ENCODE results near the gene SESN3.
"Not testable (repeated sequence)": the region's sequence is repeated elsewhere in the genome, so short reads cannot be mapped to it uniquely, and the experiment has no call there.

The SESN3 gene

DNA sequence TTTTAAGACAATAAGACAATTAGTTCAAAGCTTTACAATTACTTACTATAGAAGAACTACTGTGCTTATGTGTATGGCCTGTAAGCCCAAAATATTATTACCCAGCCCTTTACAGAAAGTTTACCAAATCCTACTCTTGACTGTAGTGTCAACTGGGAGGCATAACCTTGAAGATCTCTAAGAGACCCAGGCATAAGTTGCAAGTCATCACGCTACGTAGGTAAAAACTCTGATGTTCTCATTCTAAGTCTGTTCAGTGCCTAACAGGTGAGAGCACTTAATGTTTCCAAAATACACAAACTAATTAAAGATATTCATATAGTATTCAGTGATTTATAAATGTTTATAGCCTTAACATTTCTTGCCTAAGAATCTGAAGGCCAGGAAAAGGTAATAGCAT, 12.9 kb downstream of the SESN3 start:
- no peak for DNase-seq (ENCODE audit: low read depth)

DNA sequence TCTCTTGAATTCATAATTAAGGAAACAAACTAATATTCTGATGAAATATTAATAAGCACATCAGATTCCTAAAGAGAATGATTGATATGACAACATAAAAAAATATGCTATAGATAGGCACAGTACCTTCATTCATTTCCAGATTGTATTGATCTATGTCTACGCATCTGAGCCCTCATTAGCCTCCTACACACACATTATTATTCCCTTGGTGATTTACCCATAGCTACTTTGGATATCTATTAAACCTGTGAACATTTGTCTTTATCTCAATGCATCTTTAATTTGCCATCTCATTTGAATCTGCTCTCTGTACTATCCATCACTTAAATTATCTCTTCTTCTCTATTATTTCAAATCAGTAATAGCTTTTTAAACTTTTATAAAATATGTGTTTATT, 18.4 kb downstream of the SESN3 start:
- no peak for DNase-seq (ENCODE audit: low read depth)

DNA sequence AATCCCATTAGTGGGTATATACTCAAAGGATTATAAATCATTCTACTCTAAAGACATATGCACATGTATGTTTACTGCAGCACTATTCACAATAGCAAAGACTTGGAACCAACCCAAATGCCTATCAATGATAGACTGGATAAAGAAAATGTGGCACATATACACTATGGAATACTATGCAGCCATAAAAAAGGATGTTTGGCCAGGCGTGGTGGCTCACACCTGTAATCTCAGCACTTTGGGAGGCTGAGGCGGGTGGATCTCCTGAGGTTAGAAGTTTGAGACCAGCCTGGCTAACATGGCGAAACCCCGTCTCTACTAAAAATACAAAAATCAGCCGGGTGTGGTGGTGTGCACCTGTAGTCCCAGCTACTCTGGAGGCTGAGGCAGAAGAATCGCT, 21.5 kb downstream of the SESN3 start:
- DNase-seq (ENCODE audit: low read depth) = not testable (repeated sequence)

DNA sequence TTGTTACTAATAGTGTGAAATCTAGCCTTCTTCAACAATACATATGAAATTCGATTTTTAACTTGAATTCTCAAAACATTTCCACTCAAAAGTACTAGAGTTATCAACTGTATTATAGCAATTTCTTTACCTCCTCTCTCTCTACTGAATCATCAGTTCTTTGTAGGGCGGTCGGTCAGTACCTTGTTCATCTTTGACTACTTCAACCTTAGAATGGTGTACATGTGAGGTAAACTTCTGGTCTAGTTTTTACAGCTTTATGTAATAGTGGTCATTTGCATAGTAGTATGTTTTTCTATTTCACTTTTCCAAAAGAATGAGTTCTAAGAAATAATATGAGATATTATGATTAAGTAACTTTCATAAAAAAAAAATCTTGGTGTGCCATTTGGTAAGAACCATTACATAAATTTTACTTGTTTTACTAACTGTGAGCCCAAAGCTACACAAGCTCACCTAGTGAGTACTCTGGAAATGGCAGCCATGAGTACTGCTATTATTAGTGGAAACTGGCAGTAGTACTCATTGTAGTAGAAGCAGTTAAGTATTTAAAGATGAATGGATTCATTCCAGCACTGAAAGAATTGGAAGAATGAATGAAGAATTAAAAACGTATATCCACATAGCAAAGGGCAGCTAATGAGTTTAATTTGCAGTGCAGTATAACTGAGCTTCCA, 30.1 kb downstream of the SESN3 start:
- DNase-seq (ENCODE audit: low read depth) = no peak

DNA sequence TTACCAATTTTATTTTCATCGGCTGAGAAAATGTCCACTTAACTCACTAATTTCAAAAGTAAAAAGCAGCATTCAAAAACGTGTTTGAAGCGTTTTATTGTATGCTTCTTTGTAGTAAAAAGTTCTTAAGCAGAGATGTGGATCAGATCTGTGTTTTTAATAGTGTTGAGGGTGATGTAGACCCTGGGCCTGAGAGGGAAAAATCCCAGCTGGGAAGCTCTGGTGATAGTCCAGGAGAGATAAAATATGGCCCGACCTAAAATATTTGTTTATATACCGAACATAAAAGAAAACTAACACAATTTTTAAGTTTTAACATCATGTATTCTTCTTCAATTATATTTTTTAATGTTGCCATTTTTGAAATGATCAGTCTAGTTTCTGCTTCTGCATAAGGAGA, 35.2 kb downstream of the SESN3 start:
- no peak for DNase-seq (ENCODE audit: low read depth)

DNA sequence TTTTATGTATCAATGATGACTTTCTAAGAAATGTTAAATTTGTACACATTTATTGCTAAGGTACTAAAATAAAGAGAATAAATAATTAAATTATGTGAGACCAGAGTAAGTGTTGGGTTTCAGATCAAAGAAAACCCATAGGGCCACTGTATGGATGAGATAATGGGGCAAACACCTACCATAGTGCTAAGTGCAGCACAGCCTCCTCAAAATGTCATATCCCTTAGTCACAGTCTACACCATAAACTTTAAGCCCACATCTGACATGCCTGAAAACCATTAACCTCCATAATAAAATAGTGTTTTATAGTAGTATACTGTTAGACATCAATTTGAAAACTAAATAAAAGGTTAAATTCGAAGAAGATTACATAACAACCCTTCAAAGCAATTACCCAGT, 37.5 kb downstream of the SESN3 start:
- DNase-seq (ENCODE audit: low read depth) = no peak

DNA sequence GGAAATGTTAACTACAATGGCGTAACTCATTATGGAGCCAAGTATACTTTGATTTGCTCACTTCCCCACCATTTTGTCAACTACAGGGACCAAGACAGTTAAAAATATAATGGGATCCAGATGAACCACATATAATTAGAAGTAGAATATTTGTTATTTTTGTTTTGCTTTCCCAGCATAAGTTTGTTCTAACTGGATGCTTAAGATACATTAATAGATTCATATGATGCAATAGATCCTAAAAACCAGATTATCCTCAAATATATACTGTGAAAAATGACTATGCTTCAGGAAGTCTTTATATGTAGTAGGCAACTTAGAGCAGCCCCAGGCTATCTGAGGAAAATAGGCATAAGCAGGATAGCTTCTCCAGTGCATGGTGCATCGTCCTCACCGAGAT, 38.3 kb downstream of the SESN3 start:
- DNase-seq (ENCODE audit: low read depth) = no peak

DNA sequence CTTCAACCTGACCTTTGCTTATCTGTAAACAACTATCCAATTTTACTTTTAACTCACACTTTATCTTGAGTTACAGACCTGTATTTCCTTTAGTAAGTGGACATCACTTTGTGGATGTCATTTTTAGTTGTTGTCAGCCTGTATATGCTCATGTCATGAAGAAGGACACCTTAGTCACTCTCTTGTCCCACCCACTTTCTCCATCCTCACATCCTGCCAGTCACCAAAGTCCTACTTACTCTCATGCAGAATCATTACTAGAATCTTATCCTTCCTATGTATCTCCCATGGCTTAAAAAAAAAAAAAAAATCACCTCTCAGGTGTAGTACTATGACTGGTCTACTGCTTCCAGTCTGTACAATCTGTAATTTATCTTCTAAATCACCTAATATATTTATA, 43.3 kb downstream of the SESN3 start:
- DNase-seq (ENCODE audit: low read depth) = no peak

DNA sequence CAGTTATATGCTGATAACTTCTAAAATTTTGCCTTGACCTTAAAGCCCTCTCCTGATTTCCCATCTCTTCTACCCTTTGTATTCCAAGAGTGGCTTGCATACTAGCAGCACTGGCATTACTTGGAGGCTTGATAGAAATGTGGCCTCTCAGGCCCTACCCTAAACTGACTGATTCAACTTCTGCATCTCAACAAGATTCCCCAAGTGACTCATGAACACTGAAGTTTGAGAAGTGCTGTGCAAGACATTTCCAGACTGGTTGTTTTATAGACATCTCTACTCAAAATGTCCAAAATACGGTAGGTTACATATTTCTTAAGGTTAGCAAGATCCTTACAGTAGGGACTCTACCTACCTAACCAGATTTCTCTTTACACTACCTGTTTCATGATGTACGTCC, 48.6 kb downstream of the SESN3 start:
- no peak for DNase-seq (ENCODE audit: low read depth)

DNA sequence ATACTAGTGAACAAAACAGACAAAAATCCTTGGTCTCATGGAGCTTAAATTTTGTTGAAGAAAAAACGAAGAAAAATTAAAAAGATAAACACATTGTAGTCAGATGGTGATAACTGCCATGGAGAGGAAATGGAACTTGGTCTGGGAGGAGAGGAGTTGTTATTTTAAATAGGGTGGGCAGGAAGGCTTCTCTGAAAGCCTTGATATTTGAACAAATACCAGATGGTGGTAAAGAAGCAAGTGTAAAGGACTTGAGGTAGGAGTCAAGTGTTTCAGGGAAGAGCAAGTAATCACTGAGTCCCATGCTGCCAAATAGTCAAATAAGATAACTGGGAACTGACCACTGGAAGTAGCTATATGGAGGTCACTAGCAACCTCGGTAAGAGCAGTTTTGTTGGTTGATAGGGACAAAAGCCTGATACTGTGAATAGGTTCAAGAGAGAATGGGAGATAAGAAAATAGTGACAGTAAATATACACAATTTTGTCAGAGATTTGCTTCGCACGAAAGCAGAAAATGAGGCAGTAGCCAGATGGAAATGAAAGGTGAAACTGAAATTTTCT, 55.1 kb downstream of the SESN3 start:
- DNase-seq (ENCODE audit: low read depth) = no peak

DNA sequence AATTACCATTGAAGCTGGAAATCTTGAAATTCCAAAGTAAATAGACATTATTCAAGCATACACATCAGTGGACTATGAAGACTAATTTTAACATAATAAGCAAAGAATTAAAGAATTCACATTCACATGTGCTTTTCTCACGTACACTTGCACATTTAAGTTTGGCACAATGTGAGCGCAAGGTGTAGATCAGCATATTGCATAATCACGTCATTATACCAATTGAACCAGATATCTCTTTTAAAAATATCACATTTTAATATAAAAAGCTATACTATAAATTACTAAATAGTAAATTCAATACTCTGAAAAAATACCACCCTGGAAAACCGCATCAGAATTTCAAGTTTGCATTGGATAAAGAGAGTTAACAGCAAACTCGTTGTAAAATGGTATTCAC, 60.7 kb downstream of the SESN3 start:
- no peak for DNase-seq (ENCODE audit: low read depth)

DNA sequence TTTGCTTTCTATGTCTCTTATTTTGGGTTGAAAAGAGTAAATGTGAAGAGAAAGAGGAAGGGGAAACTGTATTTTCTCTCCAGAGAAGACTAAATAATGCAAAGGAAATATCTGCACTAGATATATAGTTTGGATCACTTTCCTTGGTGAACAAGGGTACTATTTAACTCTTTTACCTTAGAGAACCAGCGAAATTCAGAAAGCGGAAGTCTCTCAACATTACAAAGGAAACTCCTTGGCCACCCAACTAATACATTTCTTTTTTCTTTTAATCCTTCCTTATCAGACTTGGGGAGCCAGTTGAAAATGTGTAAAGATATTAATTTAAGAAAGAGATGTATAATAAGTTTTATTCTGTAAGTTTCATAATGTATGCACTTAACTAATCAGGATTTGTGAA, 64.2 kb downstream of the SESN3 start:
- no peak for DNase-seq (ENCODE audit: low read depth)

DNA sequence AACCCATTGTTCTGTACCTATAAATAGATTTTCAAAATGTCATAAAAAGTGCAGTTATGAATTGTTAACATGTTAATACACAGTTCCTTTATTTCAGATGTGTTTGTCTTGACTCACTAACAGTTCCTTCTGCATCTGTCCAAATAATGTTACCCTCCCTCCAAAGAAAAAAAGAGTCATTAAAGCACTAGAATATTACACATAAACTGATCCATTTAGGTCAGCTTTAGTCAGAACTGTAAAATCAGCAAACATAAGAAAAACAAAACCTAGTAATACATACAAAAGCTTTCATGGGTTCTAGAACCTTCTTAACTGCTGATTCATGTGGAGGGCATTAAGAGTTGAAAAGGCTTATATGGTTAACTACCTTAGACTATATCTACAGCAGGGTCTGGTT, 65.4 kb downstream of the SESN3 start:
- DNase-seq (ENCODE audit: low read depth) = no peak

DNA sequence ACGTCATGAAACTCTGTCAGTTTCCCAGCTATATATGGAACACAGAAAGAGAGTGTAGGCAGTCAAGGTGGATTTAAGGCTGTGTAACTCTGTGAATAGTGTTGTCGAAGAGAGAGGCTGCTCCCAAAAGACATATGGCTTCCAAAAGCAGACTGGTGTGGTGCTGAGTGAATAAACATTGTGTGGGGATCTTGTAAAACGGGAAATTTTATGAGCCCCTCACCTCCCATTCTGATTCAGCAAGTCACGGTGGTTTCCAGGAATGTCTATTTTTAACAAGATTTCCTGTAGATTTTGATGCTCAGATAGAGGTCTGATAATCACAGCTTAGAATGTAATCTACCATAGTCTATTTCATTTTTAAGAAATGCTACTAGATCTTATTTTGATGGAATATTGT, 67.9 kb downstream of the SESN3 start:
- DNase-seq (ENCODE audit: low read depth) = no peak

DNA sequence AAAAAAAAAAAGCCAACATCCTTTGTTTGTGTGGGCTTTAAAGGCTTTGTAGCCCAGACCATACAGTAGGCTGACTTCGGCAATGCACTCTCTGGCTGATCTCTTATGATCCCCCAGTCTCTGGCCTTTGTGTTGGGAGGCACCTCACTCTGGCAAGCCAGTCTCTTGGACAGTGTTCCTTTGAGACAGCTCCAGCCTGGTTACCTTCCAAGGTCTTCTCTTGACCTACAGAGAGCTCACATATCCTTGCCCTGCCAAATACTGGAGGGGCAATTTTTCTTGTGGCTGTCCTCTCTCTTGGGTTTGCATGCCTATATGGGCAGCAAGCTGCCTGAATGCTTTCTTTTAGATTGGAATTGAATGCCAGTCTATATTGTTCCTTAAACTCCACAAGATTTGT, 69.8 kb downstream of the SESN3 start:
- DNase-seq (ENCODE audit: low read depth) = no peak

DNA sequence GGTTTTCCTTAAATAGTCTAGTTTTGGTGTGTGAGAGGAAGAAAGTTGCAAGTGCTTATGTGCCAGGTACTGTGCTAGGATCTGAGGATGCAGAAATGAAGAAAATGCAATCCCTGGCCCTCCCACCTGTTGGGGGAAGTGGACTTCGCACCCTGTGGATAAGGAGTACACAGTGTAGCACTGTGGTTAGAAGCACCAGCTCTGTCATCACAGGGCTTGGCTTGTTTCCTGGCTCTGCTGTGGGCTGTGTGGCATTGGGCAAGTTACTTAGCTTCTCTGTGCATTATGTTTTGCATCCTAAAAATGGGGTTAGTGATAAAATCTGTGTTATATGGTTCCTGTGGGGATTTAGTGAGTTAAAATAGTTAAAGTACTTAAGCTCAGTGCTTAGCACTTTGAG, 73.2 kb downstream of the SESN3 start:
- DNase-seq (ENCODE audit: low read depth) = no peak

DNA sequence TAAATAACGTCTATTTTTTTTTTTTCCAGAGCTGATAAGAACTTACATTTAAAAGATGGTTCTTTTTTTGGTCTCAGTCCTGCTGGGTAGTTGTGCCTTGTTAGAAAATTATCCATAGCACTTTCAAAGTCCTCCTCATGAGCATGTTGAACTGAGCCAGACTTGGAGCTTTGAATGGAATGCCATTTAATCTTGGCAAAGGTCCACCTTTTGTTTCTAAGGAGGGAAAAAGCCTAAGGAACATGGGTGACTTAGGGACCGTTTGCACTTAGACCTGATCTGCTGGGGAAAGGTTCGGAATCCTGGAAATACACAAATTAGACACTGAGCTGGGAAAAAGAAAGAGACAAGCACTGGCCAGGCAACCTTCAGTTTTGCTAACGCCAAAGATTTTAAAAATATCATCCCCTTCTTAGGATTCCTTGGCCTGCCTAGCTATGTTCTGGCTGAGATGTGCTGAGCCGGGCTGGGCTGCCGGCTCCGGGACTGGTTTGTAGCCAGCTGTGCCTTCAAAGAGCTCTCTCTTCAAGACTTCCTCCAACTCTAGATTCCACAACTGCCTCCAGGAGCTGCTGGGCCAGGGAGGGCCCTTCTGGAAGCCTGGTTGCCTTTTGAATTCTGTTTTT, 74.0 kb downstream of the SESN3 start:
- no peak for DNase-seq (ENCODE audit: low read depth)

DNA sequence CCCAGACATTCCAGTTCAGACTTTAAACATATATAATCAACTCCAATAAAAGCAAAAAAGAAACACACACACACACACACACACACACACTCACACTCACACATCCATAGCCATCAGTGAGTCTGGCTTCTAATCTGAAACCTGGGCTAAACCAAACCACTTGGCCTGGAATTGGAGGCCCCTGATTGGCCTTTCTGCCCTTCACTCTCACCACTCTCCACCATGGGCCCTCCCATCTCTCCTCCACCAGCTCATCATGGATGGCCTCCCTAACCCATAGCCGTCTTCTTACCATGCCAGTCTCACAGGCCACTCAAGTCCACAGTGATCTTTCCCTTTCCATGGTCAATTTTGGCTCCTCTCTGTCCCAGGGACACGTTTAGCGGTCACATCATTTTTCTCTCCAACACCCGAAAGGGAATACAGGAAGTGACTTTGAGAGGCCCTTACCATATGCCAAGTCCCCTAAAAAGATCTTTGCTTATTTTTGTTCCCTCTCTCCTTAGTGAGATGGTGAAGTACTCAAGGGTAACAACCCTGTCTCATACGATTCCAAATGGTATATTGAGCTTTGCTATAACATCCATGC, 74.8 kb downstream of the SESN3 start:
- no peak for DNase-seq (ENCODE audit: low read depth)

DNA sequence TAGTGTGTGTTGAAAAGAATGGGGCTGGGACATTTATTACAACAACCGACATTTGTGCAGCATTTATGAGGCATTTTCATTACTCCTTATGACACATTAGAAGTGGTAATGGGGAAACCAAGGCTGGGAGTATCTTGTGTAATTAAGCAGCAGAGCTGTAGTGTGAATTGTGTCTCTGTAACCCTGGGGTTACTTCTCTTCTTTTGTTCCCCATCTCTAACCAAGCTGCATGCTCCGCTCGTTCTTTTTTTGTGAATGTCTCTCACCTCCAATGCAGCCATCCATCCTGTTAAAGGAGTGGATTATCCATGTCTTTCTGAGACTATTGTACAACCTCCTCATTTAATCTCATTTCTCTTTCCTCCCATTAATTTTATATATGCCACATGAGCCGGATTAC, 75.6 kb downstream of the SESN3 start:
- no peak for DNase-seq (ENCODE audit: low read depth)

DNA sequence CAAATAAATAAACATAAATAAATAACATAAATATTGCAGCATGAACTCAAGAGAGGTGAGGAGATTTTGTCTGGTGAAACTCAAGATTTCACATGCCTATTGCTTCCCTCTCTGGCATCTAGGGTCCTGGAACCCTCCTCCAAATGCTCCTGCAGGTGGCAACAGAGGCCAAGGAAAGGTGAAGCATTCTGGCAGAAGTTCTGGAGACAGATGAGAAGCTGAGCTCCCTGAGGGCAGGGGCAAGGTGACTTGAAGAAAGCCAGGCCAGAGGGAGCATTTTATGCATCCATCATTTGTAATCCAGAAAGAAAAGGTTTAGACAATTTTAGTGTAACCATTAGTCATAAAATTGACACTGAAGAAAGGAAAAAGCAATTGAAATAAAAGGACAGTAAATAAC, 76.5 kb downstream of the SESN3 start:
- DNase-seq (ENCODE audit: low read depth) = no peak

DNA sequence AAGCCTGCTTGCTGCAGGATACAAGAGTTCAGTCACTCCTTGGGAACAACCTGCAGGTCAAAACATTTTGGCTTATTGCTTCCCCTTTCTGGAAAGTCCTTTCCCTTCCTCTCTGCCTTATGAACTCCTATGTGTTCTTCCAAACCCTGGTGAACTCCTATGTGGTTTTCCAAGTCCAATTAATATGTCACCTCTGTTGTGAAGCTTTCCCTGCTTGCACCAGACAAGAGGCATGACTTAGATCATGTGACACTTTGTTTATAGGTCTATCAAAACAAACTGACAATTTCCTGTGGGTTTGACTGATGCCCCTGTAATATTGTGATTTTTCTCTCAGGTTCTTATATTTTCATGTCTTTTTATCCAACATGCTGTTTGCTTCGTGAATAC, 77.2 kb downstream of the SESN3 start:
- DNase-seq (ENCODE audit: low read depth) = no peak

DNA sequence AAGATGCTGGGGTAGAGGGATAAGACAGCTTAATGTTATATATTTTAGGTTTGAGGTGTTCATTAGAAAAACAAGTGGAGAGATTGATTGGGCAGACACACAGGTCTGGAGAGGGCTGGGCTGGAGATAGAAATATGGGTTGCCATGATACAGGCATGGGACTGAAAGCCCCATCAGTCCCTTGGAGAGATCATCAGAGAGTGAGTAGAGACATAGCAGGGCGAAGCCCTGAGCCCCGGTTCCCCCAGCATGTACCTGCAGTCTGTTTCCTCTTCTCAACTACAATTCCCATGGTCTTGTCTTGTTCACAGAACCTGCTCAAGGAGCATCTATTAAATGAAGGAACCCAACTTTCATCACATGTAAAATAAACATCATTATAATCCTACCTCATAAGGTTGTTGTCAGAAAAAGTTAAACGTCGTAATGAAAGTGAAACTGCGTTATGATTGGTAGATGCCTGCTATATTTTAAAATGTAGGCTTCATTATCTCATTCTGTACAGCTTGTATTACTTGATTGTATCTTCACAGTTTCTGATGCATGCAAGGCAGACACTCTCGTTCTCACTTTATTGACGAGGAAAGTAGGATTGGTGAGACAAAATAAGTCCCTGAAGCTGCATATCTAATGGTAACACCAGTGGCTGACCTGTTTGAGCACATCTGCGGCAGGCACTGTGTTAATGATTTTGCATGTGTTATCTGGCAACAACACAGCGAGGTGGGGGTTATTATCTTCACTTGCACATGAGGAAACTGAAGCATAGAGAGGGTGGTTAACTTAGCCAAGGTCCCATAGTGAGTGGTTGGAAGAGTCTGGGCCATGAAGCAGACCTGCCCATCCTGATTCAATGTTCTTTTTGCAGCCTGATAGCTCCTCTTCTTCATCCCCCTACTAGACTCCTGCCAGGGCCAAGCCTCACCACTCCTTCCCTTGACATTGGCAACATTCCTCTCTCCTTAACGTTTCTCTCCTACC, 77.8 kb downstream of the SESN3 start:
- DNase-seq (ENCODE audit: low read depth) = no peak
